Astrocyte of the spinal cord (primary cell): Measurements from ENCODE around the gene KCNJ14.

Experiments
- DNase-seq: peaks from one replicate; pipeline ENCODE4 v3.0.0; 2011; ENCODE audit warnings: low read depth, low spot score
- H3K4me3 ChIP-seq: 2 replicates; pipeline ENCODE4 v1.5.1; 2011; ENCODE audit warnings: low read depth, mild to moderate bottlenecking, low read length, moderate library complexity
- in situ Hi-C: cut with HindIII; loops from 2 replicates; pipeline ENCODE4 v1.10.0; 2017; ENCODE audit warnings: low sequenced_read_pairs
- TF ChIP-seq, protein P1 (sequence below): IDR thresholded peaks from 2 replicates; pipeline ENCODE4 v1.5.1; 2012; ENCODE audit warnings: low read depth, mild to moderate bottlenecking, low read length, inconsistent platforms

Gene KCNJ14

GRCh38 chr19:48450863-48451262 lies 4.5 kb upstream of the KCNJ14 start:
- no peak for DNase-seq
- in situ Hi-C loops, result no loop called here
- TF ChIP-seq, protein P1, sequence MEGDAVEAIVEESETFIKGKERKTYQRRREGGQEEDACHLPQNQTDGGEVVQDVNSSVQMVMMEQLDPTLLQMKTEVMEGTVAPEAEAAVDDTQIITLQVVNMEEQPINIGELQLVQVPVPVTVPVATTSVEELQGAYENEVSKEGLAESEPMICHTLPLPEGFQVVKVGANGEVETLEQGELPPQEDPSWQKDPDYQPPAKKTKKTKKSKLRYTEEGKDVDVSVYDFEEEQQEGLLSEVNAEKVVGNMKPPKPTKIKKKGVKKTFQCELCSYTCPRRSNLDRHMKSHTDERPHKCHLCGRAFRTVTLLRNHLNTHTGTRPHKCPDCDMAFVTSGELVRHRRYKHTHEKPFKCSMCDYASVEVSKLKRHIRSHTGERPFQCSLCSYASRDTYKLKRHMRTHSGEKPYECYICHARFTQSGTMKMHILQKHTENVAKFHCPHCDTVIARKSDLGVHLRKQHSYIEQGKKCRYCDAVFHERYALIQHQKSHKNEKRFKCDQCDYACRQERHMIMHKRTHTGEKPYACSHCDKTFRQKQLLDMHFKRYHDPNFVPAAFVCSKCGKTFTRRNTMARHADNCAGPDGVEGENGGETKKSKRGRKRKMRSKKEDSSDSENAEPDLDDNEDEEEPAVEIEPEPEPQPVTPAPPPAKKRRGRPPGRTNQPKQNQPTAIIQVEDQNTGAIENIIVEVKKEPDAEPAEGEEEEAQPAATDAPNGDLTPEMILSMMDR, result no peak
- no peak overlapping the region for H3K4me3 ChIP-seq

DNA sequence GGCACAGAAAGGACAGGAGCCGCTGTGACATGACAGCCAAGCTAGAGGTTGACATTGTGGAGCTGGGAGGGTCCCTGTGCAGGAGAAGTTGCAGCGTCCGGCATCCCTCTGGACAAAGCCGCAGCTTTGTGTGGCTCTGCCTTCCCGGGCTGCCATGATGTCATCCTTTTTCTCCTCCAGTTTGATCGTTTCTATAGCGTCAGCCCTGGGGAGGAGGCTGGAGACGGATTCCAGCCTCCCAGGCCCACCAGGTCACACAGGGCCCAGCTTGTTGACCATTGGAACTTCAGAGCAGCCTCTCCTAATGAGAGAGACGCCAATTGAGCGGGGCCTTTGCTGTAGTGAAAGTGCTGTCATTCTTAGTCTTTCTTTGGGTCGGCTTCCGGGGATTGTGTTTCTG lies 3.8 kb upstream of the KCNJ14 start:
- in situ Hi-C loops, result no loop called here
- no peak for DNase-seq
- H3K4me3 ChIP-seq, result no peak overlapping the region
- TF ChIP-seq, protein P1, result no peak

DNA sequence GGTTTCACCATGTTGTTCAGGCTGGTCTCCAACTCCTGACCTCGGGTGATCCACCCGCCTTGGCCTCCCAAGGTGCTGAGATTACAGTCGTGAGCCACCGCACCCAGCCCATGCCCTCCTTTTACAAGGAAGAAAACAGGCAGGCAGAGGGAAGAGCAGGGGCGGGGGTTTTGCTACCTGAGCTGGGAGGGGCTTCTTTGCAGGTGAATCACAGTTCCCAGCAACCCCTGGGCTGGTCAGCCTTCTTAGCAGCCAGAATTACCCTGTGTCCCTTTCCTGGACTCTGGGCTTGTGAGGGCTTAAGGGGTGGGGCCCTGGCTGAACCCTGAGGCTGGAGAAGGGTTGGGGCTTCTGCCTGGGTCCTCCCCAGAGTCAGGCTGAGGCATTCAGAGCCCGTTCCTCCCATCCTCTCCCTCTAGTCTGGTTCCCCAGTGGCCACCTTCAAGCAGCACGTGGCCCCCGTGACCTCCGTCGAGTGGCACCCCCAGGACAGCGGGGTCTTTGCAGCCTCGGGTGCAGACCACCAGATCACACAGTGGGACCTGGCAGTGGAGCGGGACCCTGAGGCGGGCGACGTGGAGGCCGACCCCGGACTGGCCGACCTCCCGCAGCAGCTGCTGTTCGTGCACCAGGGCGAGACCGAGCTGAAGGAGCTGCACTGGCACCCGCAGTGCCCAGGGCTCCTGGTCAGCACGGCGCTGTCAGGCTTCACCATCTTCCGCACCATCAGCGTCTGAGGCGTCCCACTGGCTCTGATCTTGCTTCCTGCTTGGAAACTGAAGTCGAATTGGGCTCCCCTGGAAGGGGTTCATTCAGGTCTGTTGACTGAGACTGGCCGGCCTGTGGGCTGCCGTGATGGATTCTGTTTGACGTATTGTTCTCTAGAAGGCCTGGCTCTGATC lies 2.8 kb upstream of the KCNJ14 start:
- TF ChIP-seq, protein P1, result no peak
- in situ Hi-C loops, result no loop called here
- DNase-seq, result no peak
- no peak overlapping the region for H3K4me3 ChIP-seq

GRCh38 chr19:48454150-48454730 lies 1.1 kb upstream of the KCNJ14 start:
- no peak overlapping the region for H3K4me3 ChIP-seq
- TF ChIP-seq, protein P1, result no peak
- in situ Hi-C loops, result no loop called here
- no peak for DNase-seq

DNA sequence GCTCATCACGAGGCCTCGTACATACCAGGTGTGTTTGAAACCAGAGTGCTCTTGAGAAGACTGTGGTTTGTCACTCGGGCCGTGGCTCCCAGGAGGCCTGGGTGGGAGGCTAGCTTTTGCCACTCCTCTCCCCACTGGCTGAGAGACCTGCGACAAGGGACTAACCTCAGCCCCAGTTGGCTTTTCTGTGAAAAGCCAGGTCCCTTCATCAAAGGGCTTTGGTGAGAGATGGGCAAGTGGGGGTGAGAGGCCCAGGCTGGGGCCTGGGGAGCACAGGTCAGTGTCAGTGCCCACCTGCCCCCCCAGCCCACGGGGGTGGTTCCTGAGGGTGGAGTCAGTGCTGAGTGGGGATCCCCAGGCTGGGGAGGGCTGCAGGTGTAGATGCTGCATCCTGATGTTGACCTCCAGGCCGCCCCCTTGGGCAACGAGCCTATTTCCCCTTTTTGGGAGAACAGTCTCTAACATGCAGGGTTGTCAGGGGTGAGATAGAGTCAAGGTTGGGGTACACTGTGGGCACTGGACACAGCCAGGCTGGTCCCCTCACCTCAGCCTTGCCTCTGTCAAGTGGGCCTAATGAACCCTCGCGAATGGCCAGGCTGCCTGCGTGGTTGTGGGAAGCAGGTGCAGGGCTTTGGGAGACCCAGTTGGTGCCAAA lies 661 bp downstream of the KCNJ14 start:
- in situ Hi-C loops, result no loop called here
- no peak overlapping the region for H3K4me3 ChIP-seq
- DNase-seq, result no peak
- TF ChIP-seq, protein P1, result no peak

DNA sequence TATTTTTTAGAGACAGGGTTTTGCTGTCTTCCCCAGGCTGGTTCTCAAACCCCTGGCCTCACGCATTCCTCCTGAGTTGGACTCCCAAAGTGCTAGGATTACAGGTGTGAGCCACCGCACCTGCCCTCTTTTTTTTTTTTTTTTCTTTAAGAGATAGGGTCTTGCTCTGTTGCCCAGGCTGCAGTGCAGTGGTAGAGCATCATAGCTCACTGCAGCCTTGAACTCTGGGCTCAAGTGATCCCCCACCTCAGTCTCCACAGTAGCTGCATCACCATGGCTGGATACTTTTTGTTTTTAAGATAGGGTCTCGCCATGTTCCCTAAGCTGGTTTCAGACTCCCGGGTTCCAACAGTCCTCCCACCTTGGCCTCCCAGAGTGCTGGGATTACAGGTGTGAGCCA lies 1.5 kb downstream of the KCNJ14 start:
- no peak for DNase-seq
- TF ChIP-seq, protein P1, result no peak
- in situ Hi-C loops, result no loop called here
- no peak overlapping the region for H3K4me3 ChIP-seq
